Measurements from ENCODE around the gene TMCC1. TPM values are rescaled to one million over a fixed set of nuclear protein-coding genes. Genes with fewer than 3 reads are reported as not detected.

The TMCC1 gene
- total and polyA plus RNA-seq, 2 donors (not counting 1 experiment from before 2014, with no cell fraction given), result 8.5 to 32.2 TPM

- Mint-ChIP-seq H3K27me3 (peaks cover 20% of the 10 kb centered on the region), H3K9me3 (ENCODE audit: insufficient read depth) (no peaks in the 10 kb centered on the region), H3K4me3 (peak overlapping the region; percentile 95), H3K27ac (peak overlapping the region; percentile 89), H3K4me1 (peaks cover 18% of the 10 kb centered on the region)
- TF ChIP-seq EZH2 (IDR thresholded peaks at IDR 0.05; ENCODE audit: borderline replicate concordance, insufficient read depth, low read depth, low read length, poor library complexity, severe bottlenecking) (peak; percentile 26), CTCF (IDR thresholded peaks at IDR 0.05) (no peak)
- Histone ChIP-seq H3K4me2 (replicated peaks; ENCODE audit: low read depth, low read length, poor library complexity, severe bottlenecking) (peak overlapping the region; percentile 90), H3K79me2 (ENCODE audit: control insufficient read depth, insufficient read depth, low read length) (no peaks in the 10 kb centered on the region), H3K9ac (ENCODE audit: low read length) (peak overlapping the region; percentile 54), H3K4me1 (ENCODE audit: control insufficient read depth in 2 of 2, insufficient read depth in 2 of 2, low read length in 2 of 2) (peaks cover 16 to 19% of the 10 kb centered on the region in 2 donors), H3K27ac (ENCODE audit: low read length in 2 of 2) (no peak overlapping the region), H4K20me1 (ENCODE audit: control insufficient read depth, insufficient read depth, low read length, poor library complexity, severe bottlenecking) (no peaks in the 10 kb centered on the region), H3K9me3 (ENCODE audit: control extremely low read depth in 1 of 3, control insufficient read depth in 2 of 3, insufficient read depth in 1 of 3, low read length in 2 of 3) (peaks cover 0 to 3% (median 0%) of the 10 kb centered on the region in 3 donors), H2AFZ (ENCODE audit: insufficient read depth, low read depth, low read length, poor library complexity, severe bottlenecking) (peak overlapping the region; percentile 80), H3K36me3 (replicated peaks in 1 of 2; ENCODE audit: control extremely low read depth in 1 of 2, control insufficient read depth in 1 of 2, extremely low read depth in 1 of 2, insufficient read depth in 2 of 2, low read length in 1 of 2) (no peaks in the 10 kb centered on the region), H3K27me3 (replicated peaks in 1 of 4; ENCODE audit: control extremely low read depth in 1 of 4, control insufficient read depth in 3 of 4, insufficient read depth in 4 of 4, low read length in 3 of 4) (peaks cover 0 to 37% (median 14%) of the 10 kb centered on the region in 4 experiments), H3K4me3 (ENCODE audit: control extremely low read depth in 1 of 5, extremely low read depth in 1 of 5, insufficient read depth in 1 of 5, low read depth in 2 of 5, low read length in 4 of 5) (peak overlapping the region in 4 of 5 experiments; percentile 19 to 54 (median 40))
- ChIA-PET CTCF (interaction anchor here (0.8 to 1.9 kb wide), 8 partner anchors 9 to 220 kb away, joined by 3 to 20 read pairs (median 4); no protein-coding TSS in a partner anchor), POLR2A (interaction anchor here (0.8 to 4.1 kb wide), 6 partner anchors 12 to 165 kb away, joined by 3 to 55 read pairs (median 8); partner anchors contain the start of genes IFT122 and MBD4)
- peak; percentile 35 for ATAC-seq (ENCODE audit: low read depth)
- peak; percentile 70 for DNase-seq
- intact Hi-C loops (cut with micrococcal nuclease), result loop anchor here (1.0 to 5.0 kb wide), 3 partner anchors 27 to 163 kb away; partner anchors contain the start of gene IFT122
- WGBS (ENCODE audit: insufficient coverage), result under 1% methylated on average over 98 of the region's 98 CpGs
Observed at GRCh38 chr3:129605203-129605921, 288.1 kb downstream of the TMCC1 start.

All from B cell (primary cell).